Type B pancreatic cell (in vitro differentiated cells): ENCODE data around the gene ANKRD62. TPM values are rescaled to one million over a fixed set of nuclear protein-coding genes. Genes with fewer than 3 reads are reported as not detected.

Experiments used
- DNase-seq: peaks from one replicate; pipeline ENCODE4 v3.0.0; 2021; ENCODE audit warnings: mixed read lengths; ENCODE audit not compliant: unreplicated experiment; ENCODE audit errors: extremely low spot score
- H3K27ac Mint-ChIP-seq: 2 replicates; pipeline ENCODE4 v1.8.0; 2021; ENCODE audit warnings: mild to moderate bottlenecking, mixed read lengths
- H3K27me3 Mint-ChIP-seq: 2 replicates; pipeline ENCODE4 v1.8.0; 2021; ENCODE audit warnings: mixed read lengths
- H3K36me3 Mint-ChIP-seq: 2 replicates; pipeline ENCODE4 v1.8.0; 2021; ENCODE audit warnings: mixed read lengths
- H3K4me1 Mint-ChIP-seq: one replicate; pipeline ENCODE4 v1.8.0; 2021; ENCODE audit warnings: mixed read lengths; ENCODE audit not compliant: unreplicated experiment
- H3K4me3 Mint-ChIP-seq: 2 replicates; pipeline ENCODE4 v1.8.0; 2021; ENCODE audit warnings: mild to moderate bottlenecking, mixed read lengths
- H3K9me3 Mint-ChIP-seq: 2 replicates; pipeline ENCODE4 v1.8.0; 2021; ENCODE audit warnings: mixed read lengths
- total RNA-seq: library from RNA; stranded (reverse); gene quantifications from 2 replicates; pipeline ENCODE4 v1.2.1, GENCODE V29; 2021; ENCODE audit warnings: low replicate concordance
- TF ChIP-seq, protein P1 (sequence below): fragments of 200-600 bp; sonication (generic); conservative IDR thresholded peaks from 2 replicates; pipeline ENCODE4 v1.5.0; 2021; ENCODE audit warnings: antibody characterized with exemption, mild to moderate bottlenecking

The ANKRD62 gene
- total RNA-seq, 1 donor from 2014 or later, result not detected

DNA sequence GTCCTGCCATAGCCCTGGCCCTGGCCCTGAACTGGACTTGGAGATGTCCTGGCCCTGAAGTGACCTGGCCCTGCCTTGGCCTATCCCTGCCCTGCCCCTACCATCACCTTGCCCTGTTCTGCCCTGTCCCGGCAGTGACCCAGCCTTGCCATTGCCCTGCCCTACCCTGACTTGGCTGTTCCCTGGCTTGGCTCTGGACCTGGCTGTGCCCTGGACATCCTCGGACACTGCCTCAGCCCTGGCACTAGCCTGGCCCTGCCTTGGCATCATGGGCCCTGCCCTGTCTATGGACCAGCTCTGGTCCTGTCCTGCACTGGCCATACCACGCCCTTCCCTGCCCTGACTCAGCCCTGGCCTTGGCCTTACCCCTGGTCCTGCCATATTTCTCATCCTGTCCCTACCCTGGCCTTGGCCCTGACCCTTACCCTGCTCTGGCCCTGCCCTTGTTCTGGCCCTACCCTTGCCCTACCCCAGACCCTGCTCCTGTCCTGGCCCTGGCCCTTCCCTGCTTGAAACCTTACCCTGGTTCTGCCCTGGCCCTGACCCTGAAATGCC is 6.1 kb upstream of the ANKRD62 start:
- Mint-ChIP-seq H3K4me3 (no peak overlapping the region), H3K27me3 (peaks cover 12% of the 10 kb centered on the region), H3K4me1 (no peaks in the 10 kb centered on the region), H3K36me3 (no peaks in the 10 kb centered on the region), H3K27ac (no peak overlapping the region), H3K9me3 (no peaks in the 10 kb centered on the region)
- no peak for DNase-seq
- TF ChIP-seq, protein P1, sequence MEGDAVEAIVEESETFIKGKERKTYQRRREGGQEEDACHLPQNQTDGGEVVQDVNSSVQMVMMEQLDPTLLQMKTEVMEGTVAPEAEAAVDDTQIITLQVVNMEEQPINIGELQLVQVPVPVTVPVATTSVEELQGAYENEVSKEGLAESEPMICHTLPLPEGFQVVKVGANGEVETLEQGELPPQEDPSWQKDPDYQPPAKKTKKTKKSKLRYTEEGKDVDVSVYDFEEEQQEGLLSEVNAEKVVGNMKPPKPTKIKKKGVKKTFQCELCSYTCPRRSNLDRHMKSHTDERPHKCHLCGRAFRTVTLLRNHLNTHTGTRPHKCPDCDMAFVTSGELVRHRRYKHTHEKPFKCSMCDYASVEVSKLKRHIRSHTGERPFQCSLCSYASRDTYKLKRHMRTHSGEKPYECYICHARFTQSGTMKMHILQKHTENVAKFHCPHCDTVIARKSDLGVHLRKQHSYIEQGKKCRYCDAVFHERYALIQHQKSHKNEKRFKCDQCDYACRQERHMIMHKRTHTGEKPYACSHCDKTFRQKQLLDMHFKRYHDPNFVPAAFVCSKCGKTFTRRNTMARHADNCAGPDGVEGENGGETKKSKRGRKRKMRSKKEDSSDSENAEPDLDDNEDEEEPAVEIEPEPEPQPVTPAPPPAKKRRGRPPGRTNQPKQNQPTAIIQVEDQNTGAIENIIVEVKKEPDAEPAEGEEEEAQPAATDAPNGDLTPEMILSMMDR, result no peak

- Mint-ChIP-seq H3K36me3 (no peaks in the 10 kb centered on the region), H3K4me3 (no peak overlapping the region), H3K27ac (no peak overlapping the region), H3K27me3 (peaks cover 11% of the 10 kb centered on the region), H3K4me1 (no peaks in the 10 kb centered on the region), H3K9me3 (no peaks in the 10 kb centered on the region)
- DNase-seq, result no peak
- TF ChIP-seq, protein P1, result no peak
These were observed 5.5 kb upstream of the ANKRD62 start for GRCh38 chr18:12088096-12088495.

DNA sequence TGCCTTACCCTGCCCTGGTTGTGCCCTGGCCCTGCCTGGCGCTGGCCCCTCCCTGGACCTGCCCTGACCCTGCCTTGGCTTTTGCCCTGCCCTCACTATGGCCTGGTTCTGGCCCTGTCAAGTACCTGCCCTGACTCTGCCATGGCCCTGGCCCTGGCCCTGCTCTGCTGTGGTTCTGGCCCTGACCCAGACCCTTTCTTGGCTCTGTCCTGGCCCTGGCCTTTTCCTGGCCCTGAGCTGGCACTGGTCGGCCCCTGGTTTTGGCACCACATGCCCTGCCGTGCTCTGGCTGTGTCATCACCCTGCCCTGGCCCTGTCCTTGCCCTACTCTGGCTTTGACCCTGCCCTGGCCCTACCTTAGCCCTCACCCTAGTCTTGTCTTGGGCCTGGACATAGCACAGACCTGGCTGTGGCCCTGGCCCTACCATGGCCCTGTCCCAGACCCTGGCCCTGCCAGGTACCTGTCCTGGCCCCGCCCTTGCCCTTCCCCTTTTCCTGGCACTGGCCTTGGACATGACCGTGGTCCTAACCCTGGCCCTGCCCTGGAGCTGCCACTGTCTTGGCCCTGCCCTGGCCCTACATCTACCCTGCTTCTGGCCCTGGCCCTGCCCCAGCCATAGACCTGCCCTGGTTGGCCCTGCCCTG is 4.8 kb upstream of the ANKRD62 start:
- H3K27me3 Mint-ChIP-seq, result peaks cover 7% of the 10 kb centered on the region
- H3K4me1 Mint-ChIP-seq, result no peaks in the 10 kb centered on the region
- no peaks in the 10 kb centered on the region for H3K9me3 Mint-ChIP-seq
- H3K4me3 Mint-ChIP-seq, result no peak overlapping the region
- no peaks in the 10 kb centered on the region for H3K36me3 Mint-ChIP-seq
- no peak overlapping the region for H3K27ac Mint-ChIP-seq
- TF ChIP-seq, protein P1, result no peak
- no peak for DNase-seq

- Mint-ChIP-seq H3K4me3 (no peak overlapping the region), H3K4me1 (no peaks in the 10 kb centered on the region), H3K27me3 (peaks cover 4% of the 10 kb centered on the region), H3K9me3 (no peaks in the 10 kb centered on the region), H3K36me3 (no peaks in the 10 kb centered on the region), H3K27ac (no peak overlapping the region)
- TF ChIP-seq, protein P1, result no peak
- DNase-seq, result no peak
These were observed 2.0 kb upstream of the ANKRD62 start for GRCh38 chr18:12091538-12092141.

DNA sequence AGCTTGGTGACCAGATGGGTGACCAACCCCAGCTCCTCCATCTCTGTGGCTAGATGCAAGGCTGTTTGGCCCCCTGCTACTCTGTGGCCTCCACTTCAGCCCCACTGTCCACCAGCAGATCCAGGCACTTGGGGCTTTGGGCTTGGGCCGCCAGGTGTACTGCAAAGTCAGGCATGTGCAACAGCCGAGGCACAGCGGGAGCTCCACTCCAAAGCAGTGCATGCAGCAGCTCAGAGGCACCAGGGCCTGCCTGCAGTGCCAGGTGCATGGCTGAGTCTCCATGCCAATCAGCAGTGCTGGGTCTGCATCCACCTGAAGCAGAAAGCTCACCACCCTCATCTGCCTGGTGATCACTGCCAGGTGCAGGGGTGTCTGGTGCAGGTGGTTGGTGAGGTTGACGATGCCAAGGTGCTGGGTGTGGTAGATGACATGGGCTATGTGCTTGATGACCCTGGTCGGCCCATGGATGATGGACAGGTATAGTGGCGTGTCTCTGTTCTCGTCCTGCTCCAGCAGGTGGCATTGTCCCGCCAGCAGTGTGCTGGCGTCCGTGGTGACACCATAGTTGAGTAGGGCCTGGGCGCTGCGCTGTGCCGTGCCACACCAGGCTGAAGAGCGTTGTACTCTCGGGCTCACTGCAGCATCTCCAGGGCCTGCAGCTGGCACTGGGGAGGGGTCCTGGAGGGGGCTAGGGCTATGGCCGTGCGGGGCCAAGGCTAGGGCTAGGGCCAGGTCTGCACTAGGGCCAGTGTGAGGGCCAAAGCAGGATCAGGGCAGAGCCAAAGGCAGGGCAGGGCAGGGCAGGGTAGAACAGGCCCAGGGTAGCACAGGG is 1.0 kb upstream of the ANKRD62 start:
- DNase-seq, result no peak
- TF ChIP-seq, protein P1, result peak; percentile 50
- no peaks in the 10 kb centered on the region for H3K36me3 Mint-ChIP-seq
- no peak overlapping the region for H3K27ac Mint-ChIP-seq
- H3K4me3 Mint-ChIP-seq, result no peak overlapping the region
- no peaks in the 10 kb centered on the region for H3K9me3 Mint-ChIP-seq
- H3K27me3 Mint-ChIP-seq, result peaks cover 4% of the 10 kb centered on the region
- H3K4me1 Mint-ChIP-seq, result no peaks in the 10 kb centered on the region
